SHP77 treated with DMSO at 0.1 percent for 48 hours (cell line): Measurements from ENCODE around the gene SUOX.
A peak's percentile ranks its signal among the peaks of the same experiment; 100 is the strongest.
"Not testable (repeated sequence)": the region's sequence is repeated elsewhere in the genome, so short reads cannot be mapped to it uniquely, and the experiment has no call there.

ENCODE experiments used
- DNase-seq: peaks from one replicate; lab custom pipeline; 2025; lab: John Stamatoyannopoulos, UW

Gene SUOX

DNA sequence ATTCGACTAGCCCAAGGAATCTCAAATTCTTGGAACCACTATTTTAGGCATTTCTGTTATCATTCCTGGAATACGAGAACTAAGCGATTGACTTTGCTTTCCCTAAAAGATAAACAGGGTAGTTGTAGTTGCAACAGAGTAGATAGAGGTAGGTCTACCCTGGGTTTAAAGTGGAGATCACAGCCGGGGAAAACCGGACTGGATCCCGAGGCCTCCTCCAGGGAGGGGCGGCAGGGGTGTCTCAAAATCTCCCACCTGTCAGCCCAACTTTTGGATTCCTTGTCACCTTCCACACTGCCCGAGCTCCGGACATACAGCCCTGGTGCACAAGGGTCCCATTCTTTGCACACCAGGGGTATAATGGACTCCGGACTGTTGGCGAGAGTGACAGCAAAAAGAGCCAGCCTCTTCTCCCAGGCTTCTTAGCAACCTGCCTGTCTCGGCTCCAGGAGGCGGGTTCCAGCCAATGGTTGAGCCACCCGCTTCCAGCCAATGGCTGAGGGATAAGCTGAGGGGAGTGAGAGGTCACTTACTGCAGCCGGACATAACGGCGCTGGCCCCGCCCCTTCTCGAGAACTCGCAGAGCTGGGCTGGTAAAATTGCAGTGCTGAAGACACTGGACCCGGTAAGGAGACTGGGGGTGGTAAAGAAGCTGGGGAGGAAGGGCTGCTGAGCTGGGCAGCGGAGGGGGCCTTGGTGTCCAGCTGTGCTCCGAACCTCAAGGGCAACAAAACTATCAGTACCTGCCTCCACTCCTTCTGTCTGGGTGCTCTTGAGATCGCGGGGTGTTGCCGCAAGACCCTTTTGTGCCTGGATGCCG is at the start of gene SUOX:
Gene SUOX (plus strand): TSS at position 562 of the 820 bp plus-strand sequence. CDS start 4,946 bp downstream, outside the sequence.
- peak; percentile 95 for DNase-seq

DNA sequence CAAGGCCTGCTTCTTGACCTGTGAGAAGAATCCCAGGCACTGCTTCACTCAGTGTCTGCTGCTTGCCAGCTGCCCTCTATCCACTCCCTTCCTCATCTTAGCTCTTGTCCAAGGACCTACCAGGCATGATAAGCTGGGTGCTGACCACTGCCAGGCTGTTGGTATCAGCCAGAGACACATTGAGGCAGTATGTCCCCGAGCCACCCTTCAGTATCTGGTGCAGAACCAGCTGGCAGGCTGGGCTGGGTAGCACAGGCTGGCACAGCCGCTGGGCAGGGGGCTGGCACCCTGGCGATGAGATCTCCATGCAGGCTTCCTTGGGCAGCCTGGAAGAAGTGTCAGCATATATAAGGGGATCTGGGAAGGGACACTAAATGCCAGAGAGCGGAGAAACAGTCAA is 41.7 kb upstream of the SUOX start:
- no peak for DNase-seq

DNA sequence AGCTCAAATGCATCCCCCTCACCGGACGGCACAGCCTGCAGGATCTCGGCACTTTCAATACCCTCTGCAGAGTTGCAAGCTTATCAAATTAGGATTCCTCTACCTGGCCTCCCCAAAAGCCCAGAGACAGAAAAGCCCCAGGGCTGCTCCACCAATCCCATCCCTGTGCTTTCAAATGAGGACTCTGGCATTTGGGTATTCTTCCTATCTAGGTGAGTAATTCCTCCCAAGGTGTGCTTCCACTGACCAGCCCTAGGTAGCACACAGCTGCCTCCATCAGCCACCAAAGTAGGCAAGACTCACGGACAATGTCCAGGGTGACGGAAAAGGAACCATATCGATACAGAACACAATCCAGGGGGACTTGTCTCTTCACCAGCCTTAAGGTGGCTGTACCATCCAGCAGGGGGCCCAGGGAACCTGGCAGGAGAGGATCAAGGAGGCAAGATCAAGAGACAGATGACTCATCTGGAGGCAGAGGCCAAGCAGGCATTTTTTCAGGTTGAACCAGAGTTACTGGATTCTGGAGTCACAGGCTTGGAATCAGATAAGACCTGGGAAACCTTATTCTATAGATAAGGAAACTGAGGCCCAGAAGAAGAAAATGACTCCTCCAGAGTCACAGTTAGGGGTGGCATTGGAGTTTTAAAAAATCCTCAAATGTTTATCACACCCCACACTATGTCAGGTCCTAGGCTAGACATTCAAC is 41.1 kb upstream of the SUOX start:
- DNase-seq = no peak

DNA sequence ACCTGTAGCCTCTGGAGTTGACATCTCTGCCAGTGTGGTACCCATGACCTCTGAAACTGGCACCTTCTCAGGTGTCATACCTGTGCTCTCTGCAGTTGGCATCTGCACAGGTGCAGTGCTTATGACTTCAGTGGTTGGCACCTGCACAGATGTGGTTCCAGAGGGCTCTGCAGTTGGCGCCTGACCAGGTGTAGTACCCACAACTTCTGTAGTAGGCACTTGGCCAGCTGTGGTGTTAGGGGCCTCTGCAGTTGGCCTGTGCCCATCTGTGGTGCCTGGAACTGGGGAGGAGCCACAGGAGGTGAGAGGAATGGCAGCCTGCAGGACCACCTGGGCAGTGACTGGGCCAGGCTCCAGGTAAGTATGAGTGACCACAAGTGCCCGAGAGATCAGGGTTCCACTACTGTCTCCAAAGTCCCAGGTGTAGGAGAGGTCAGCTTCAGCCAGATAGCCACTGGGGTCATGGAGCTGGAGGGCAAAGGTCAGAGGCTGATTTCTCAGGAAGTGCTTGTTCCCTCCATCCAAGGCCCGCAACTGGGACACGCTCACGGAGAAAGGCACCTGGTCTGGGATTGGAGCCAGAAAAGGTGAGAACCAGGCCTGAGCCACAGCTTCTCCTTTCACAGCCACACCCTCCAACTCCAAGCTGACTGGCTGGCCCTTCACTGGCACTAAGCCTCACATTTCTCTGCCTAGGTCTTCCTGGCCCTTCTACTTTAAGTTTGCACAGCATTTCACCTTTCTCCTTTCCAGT is 39.8 kb upstream of the SUOX start:
- no peak for DNase-seq

DNA sequence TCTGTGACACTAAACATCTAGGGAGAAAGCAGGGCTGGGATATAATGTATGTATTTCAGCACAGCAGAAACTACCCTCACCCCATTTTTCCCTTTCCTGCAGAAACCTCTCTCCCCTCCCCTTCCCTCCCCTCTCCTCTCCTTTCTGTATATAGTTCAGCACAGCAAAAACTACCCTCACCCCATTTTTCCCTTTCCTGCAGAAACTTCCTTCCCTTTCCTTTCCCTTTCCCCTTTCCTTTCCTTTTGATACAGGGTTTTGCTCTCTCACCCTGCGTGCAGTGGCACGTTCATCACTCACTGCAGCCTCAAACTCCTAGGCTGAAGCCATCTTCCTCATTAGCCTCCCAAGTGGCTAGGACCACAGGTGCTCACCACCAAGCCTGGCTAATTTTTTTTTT is 33.3 kb upstream of the SUOX start:
- DNase-seq = no peak

DNA sequence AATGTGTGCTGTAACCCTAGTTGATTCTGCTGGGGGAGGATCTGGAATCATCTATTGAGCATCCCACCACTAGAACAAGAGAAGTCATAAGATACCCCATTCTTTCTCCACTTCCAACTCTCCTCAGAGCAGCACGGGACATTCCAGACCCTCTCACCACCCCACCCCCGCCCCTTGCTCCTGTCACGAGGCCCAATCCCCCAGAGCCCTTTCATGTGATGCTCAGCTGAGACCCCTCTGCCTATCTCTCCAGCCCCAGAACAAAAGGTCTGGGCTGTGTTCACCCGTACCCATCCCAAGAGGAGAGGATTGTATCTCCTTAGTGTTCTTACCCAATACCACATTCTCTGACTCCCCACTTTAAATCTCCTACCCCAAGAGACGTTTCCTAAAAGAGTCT is 31.8 kb upstream of the SUOX start:
- no peak for DNase-seq

DNA sequence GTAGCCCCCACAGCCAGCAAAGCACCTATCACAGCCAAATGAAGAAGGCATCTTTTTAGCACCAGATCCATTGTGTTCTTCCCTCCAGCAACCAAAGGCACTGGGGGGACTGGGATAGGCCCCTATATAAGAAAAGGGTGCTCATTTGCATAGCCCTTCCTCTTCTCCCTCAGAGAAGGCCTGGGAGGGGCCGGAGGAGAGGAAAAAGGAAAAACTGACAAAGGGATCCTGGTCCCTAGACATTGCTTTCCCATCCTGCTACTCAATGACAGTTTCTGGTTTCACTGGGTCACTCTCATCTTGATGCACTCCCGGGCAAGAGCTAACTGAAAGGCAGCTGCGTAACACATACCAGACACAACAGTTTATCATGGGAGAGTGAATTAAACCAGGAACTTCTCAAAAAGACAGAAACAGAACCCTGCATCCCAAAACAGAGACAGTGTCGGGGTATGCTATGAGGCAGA is 31.1 kb upstream of the SUOX start, which contains the start of gene PMEL:
Gene PMEL (minus strand): TSS at position 102 of the 467 bp plus-strand sequence. CDS start 31 bp downstream, at position 71.
- no peak for DNase-seq

DNA sequence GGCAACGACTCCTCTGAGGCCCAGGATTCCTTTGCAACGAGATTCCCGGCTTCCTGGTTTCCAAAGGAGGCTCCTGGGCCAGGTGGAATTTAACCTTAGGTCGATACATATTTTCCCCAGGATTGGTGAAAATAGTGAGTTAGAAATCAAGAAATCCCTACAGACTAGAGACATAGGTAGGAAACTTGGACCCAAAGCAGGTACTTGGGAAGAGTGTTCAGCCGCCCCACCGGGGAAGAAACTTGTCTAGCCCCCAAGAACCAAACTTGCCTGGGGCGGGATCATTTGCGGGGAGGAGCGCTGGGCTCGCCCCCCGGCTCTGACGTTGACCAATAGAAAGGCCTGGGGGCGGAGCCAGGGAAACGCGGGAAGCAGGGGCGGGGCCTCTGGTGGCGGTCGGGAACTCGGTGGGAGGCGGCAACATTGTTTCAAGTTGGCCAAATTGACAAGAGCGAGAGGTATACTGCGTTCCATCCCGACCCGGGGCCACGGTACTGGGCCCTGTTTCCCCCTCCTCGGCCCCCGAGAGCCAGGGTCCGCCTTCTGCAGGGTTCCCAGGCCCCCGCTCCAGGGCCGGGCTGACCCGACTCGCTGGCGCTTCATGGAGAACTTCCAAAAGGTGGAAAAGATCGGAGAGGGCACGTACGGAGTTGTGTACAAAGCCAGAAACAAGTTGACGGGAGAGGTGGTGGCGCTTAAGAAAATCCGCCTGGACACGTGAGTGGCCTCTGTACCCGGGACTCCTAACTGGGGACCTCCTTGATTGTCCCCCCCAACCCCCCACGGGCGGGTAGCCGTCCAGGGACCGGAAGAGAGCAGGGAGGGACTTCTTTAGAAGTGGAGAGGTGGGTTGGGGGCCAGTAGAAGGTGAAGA is 30.4 kb upstream of the SUOX start, which contains the start of gene CDK2:
Gene CDK2 (plus strand): TSS at position 423 of the 874 bp plus-strand sequence. CDS start 179 bp downstream, at position 602.
- peak; percentile 68 for DNase-seq

DNA sequence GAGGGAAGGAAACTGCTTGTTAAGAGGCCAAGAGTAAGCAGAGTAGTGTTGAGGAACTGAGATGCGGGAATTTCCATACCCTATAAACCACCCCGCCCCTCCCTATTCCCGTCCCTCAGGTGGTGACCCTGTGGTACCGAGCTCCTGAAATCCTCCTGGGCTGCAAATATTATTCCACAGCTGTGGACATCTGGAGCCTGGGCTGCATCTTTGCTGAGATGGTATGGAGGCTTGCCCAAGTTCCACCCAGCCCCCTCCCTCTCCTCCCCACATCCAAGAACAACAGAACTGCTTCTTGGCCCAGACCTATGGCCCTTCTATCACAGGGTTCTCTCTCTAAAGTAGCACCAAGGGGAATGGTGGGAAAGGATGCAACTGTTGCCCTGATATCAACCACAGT is 27.7 kb upstream of the SUOX start:
- no peak for DNase-seq

DNA sequence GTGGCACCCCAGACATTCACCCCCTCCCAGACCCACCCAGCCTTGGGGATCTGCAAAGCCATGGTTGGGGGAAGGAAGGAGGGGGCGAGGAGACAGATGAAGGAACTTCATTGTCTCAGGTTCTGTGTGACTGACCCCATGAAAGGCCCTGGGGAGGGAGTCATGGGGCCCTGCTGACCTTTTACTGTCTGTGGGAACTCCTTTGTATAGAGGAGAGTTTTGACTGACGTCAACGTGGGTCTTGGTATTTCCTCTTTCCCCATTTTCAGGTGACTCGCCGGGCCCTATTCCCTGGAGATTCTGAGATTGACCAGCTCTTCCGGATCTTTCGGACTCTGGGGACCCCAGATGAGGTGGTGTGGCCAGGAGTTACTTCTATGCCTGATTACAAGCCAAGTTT is 26.3 kb upstream of the SUOX start:
- DNase-seq = no peak

DNA sequence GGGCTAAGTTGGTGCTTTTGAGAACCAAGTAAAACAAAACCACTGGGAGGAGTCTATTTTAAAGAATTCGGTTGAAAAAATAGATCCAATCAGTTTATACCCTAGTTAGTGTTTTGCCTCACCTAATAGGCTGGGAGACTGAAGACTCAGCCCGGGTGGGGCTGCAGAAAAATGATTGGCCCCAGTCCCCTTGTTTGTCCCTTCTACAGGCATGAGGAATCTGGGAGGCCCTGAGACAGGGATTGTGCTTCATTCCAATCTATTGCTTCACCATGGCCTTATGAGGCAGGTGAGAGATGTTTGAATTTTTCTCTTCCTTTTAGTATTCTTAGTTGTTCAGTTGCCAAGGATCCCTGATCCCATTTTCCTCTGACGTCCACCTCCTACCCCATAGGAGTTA is 25.0 kb upstream of the SUOX start:
- no peak for DNase-seq

DNA sequence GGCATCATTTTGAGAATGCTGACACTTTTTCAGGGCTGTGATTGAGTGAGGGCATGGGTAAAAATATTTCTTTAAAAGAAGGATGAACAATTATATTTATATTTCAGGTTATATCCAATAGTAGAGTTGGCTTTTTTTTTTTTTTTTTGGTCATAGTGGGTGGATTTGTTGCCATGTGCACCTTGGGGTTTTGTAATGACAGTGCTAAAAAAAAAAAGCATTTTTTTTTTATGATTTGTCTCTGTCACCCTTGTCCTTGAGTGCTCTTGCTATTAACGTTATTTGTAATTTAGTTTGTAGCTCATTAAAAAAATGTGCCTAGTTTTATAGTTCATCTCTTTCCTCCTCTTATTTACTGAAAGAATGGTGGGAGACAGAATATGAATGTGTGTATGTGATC is 24.6 kb upstream of the SUOX start:
- DNase-seq = no peak

DNA sequence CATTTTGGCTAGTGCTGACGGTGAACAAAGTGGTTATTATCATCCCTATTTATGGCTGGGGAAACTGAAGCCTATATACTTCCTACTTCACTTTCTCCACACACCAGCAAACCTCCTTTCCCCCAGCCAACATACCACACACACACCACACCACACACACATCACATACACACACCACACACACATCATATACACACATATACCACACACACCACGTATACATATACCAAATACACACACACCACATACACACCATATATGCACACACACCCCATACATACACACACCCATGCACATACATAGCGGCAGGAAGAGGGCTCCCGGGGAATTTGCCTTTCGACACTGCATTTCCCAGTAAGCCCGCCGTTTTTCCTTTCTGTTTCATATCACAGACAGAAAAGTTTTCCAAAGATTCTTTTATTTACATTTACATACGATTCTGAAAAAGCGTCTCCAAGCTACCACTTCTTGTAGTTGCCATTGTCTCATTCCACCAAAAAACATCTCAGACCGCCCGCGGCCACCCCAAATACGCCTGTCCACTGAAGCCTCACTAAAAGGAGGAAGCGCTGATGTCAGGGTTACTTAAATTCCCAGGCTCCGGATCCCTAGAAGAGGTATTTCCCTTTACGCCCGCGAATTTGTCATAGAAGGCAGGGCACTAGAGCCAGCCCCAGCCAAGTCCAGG is 24.0 kb upstream of the SUOX start:
- no peak for DNase-seq

DNA sequence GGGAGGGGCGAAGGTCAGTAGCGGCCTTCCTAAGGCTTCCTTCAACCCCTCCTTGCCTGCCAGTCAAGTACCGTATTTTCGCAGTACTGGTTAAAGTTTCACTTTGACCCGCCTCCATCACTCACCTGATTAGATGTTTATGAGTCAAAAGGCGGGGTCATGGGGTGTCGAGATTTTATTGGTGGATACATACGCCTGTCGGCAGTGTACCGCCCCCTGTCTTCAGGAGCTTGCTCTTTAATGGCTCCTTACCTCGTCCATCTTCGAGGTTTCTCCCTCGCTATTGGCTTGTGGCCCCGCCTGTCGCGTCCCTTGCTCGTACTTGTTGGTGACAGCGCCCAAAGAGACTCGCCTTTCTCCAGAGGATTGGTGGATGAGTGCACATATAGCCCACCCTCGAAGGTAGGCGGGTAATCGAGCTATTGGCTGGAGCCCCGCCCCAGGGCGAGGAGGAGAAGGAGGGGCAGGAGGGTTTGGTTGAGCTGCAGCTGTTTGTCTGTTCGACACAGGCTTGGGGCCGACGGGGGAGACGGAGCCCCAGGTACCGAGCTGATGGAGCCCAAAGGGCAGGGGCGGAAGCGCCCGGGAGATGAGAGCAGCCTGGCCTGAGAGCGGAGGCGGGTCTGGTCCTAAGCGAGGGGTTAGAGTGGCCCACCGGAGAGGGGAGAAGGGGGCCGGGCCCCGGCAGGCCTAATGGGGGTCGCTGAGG is 23.3 kb upstream of the SUOX start, which contains the start of gene RAB5B:
Gene RAB5B (plus strand): TSS at position 480 of the 709 bp plus-strand sequence. CDS start 12,883 bp downstream, outside the sequence.
- peak; percentile 99 for DNase-seq

DNA sequence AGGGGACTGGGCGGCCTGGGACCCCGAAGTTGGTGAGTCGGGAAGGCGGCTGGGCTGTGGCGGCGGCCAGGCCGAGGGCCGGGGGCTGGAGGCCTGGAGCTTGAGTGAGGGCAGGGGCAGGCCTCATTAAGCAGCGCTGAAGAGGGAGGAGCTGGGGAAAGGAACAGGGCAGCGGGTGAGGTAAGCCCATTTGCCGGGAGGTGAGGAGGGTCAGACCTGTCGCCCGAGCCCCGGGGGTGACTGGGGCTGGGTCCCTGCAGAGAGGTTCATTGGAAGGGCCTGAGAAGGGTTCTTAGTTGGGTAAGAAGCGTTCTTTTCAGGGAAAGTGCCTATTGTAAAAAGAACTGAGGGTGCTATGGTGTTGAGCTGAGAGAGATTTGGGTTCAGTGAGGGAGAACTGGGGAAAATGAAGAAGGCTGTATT is 22.8 kb upstream of the SUOX start:
- no peak for DNase-seq

DNA sequence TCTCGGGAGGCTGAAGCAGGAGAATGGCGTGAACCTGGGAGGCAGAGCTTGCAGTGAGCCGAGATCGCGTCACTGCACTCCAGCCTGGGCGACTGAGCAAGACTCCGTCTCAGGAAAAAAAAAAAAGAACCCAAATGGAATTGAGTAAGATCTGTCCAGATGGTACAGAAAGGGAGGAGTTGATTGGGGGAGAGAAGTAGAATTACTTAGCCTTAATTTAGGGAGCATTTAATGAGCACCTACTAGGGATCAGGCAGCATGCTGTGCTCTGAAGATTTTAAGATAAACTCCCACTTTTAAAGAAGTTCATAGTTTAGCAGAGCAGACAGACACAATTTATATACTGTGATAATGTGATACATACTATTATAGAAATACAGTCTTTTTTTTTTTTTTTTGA is 18.7 kb upstream of the SUOX start:
- no peak for DNase-seq

DNA sequence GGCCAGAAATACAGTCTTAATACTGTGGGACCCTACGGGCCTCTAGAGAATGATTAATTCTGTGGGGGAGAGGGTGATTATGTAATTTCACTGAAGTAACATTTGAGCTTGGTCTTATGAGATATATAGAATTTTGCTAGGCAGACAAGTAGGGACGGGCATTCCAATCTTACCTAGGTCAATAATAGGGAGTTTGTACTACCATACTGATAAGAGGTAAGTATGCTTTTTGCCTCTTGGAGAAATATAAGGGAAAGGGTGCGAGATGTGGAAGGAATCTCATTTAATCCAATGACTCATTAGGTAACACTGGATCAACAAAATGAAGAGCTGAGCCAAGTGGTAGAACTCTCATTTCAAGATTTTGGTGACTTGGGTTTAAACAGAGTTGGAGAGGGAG is 18.0 kb upstream of the SUOX start:
- no peak for DNase-seq

DNA sequence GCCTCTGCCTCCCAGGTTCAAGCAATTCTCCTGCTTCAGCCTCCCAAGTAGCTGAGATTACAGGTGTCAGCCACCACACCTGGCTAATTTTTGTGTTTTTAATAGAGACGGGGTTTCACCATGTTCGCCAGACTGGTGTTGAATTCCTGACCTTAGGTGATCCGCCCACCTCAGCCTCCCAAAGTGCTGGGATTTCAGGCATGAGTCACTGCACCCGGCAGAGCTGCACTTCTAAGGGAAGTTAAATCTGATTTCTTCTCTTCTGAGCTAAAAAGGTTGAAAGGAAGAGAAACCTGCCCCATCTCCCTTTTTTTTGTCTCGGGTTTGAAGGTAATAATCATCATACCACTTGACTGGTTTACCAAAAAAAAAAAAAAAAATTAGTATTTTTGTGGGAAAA is 15.2 kb upstream of the SUOX start:
- DNase-seq = not testable (repeated sequence)

DNA sequence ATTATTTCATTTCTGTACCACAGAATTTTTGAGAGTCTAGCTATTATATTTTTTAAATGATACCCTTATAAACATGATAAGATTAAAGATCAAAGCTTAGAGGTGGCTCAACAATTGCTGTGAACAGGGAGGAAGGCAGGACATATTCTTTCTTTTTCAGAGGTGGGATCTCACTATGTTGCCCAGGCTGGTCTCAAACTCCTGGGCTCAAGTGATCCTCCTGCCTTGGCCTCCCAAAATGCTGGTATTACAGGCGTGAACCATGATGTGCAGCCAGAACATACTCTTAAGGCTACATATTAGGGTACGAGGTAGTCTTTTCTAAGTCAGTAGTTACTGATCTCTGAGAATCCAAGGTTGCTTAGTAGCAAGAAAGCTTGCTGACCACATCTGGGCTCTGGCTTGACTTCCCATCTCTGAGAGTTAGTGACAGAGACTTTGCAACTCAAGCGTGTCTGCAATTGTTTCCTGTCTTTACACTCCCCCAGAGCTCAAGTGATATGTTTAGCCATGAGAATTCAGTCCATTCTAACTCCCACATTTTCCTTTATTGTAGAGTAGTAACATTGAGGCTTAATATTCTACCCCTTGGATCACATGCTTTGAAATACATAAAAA is 14.6 kb upstream of the SUOX start:
- no peak for DNase-seq
